HG03066 (cell line): Measurements from ENCODE around the gene DNAJC15.
A peak's percentile ranks its signal among the peaks of the same experiment; 100 is the strongest.
"Not testable (repeated sequence)": the region's sequence is repeated elsewhere in the genome, so short reads cannot be mapped to it uniquely, and the experiment has no call there.

Experiments used
- ATAC-seq: cut with Tn5 transposase; IDR thresholded peaks from one replicate; pipeline ENCODE4 v1.9.1; 2021; ENCODE audit warnings: low read depth; ENCODE audit not compliant: unreplicated experiment

DNAJC15 gene

GRCh38 chr13:43023289-43023963 is at the start of gene DNAJC15:
DNAJC15 (plus strand) TSS chr13:43023586; CDS start chr13:43023627, 41 bp downstream.
- ATAC-seq = peak; percentile 70

GRCh38 chr13:42976066-42976465 is 47.3 kb upstream of the DNAJC15 start:
- ATAC-seq = no peak

- no peak for ATAC-seq
Observed at GRCh38 chr13:42977219-42977659, 46.1 kb upstream of the DNAJC15 start.

GRCh38 chr13:42981317-42981716 is 42.1 kb upstream of the DNAJC15 start:
- no peak for ATAC-seq

- ATAC-seq = no peak
Observed at GRCh38 chr13:42981853-42982252, 41.5 kb upstream of the DNAJC15 start.

- no peak for ATAC-seq
Observed at GRCh38 chr13:42984026-42984425, 39.4 kb upstream of the DNAJC15 start.

GRCh38 chr13:42984691-42985090 is 38.7 kb upstream of the DNAJC15 start:
- ATAC-seq = no peak

GRCh38 chr13:42985312-42986175 is 37.8 kb upstream of the DNAJC15 start:
- ATAC-seq = no peak

- ATAC-seq = no peak
Observed at GRCh38 chr13:42986176-42986574, 37.2 kb upstream of the DNAJC15 start.

GRCh38 chr13:42990291-42991232 is 32.8 kb upstream of the DNAJC15 start:
- no peak for ATAC-seq

- ATAC-seq = not testable (repeated sequence)
Observed at GRCh38 chr13:42991233-42991897, 32.0 kb upstream of the DNAJC15 start.

- ATAC-seq = peak; percentile 68
Observed at GRCh38 chr13:42991898-42992763, 31.3 kb upstream of the DNAJC15 start, which contains the start of gene EPSTI1. EPSTI1 (minus strand) TSS chr13:42992241; CDS start chr13:42992165, 76 bp downstream.

- peak; percentile 3 for ATAC-seq
Observed at GRCh38 chr13:42992764-42993122, 30.6 kb upstream of the DNAJC15 start.

- ATAC-seq = no peak
Observed at GRCh38 chr13:42994878-42995277, 28.5 kb upstream of the DNAJC15 start.

GRCh38 chr13:42996584-42996983 is 26.8 kb upstream of the DNAJC15 start:
- no peak for ATAC-seq

GRCh38 chr13:42997381-42997780 is 26.0 kb upstream of the DNAJC15 start:
- ATAC-seq = peak; percentile 49

GRCh38 chr13:42999491-42999890 is 23.9 kb upstream of the DNAJC15 start:
- no peak for ATAC-seq

GRCh38 chr13:43000676-43001075 is 22.7 kb upstream of the DNAJC15 start:
- no peak for ATAC-seq

- no peak for ATAC-seq
Observed at GRCh38 chr13:43002021-43002420, 21.4 kb upstream of the DNAJC15 start.
